Measurements from ENCODE around the gene SLC13A5.

- TF ChIP-seq CTCF (conservative IDR thresholded peaks at IDR 0.05; ENCODE audit: low read length), result no peak
- TF ChIP-seq EZH2phosphoT487 (IDR thresholded peaks at IDR 0.05; ENCODE audit: borderline replicate concordance), result no peak
Observed at GRCh38 chr17:6710317-6710716, 2.9 kb downstream of the SLC13A5 start.
